Suprapubic skin (tissue), 4 donors: Measurements from ENCODE around the gene BTBD7. TPM values are rescaled to one million over a fixed set of nuclear protein-coding genes. Genes with fewer than 3 reads are reported as not detected.

Experiments
- DNase-seq, 2 donors: peaks; one replicate each; pipeline ENCODE4 v3.0.0-alpha.2; 2019; ENCODE audit warnings: low spot score in 2 of 2
- H3K27ac ChIP-seq: fragments of 200-600 bp; sonication (generic); one replicate; pipeline ENCODE4 v1.5.1; 2019
- H3K27me3 ChIP-seq: fragments of 200-600 bp; sonication (generic); one replicate; pipeline ENCODE4 v1.5.1; 2019
- H3K36me3 ChIP-seq: fragments of 200-600 bp; sonication (generic); one replicate; pipeline ENCODE4 v1.5.1; 2019
- H3K4me1 ChIP-seq: fragments of 200-600 bp; sonication (generic); one replicate; pipeline ENCODE4 v1.5.1; 2019
- H3K4me3 ChIP-seq: fragments of 200-600 bp; sonication (generic); one replicate; pipeline ENCODE4 v1.5.1; 2019; ENCODE audit warnings: mild to moderate bottlenecking
- H3K9me3 ChIP-seq: fragments of 200-600 bp; sonication (generic); one replicate; pipeline ENCODE4 v1.5.1; 2019
- EP300 ChIP-seq: sonication (generic); formaldehyde crosslinking; IDR thresholded peaks from one replicate; pipeline ENCODE4 v1.6.1; 2017; ENCODE audit warnings: antibody characterized with exemption
- POLR2A ChIP-seq, 2 donors: fragments of 450-650 bp; IDR thresholded peaks; one replicate each; pipeline ENCODE4 v1.6.1; 2017; ENCODE audit warnings: antibody characterized with exemption in 2 of 2, mild to moderate bottlenecking in 2 of 2, moderate library complexity in 2 of 2
- POLR2AphosphoS5 ChIP-seq, 3 donors: sonication (generic); formaldehyde crosslinking; IDR thresholded peaks; one replicate each; pipeline ENCODE4 v1.6.1; 2017; ENCODE audit warnings: antibody characterized with exemption in 3 of 3
- WGBS: methylation state at CpG from one replicate; pipeline ENCODE4 v1.1.5; 2018; 5-methylcytosine and 5-hydroxymethylcytosine counted together
- total RNA-seq, 4 donors: library from RNA; depleted of rRNA; stranded (reverse); fragments of >200 nt; gene quantifications; one replicate each; pipeline ENCODE4 v1.1.0, GENCODE V29; 2016
- TF ChIP-seq, protein P1 (sequence below), 2 donors: fragments of 200-600 bp in 1 of 2; fragments of 450-650 bp in 1 of 2; sonication (generic) in 1 of 2; IDR thresholded peaks; one replicate each; pipeline ENCODE4 v1.5.1; 2016 to 2019; ENCODE audit warnings: antibody characterized with exemption in 2 of 2, mild to moderate bottlenecking in 1 of 2, moderate library complexity in 1 of 2

BTBD7 gene
- total RNA-seq, 4 donors from 2014 or later: 18.8 to 27.0 (median 23.6) TPM

DNA sequence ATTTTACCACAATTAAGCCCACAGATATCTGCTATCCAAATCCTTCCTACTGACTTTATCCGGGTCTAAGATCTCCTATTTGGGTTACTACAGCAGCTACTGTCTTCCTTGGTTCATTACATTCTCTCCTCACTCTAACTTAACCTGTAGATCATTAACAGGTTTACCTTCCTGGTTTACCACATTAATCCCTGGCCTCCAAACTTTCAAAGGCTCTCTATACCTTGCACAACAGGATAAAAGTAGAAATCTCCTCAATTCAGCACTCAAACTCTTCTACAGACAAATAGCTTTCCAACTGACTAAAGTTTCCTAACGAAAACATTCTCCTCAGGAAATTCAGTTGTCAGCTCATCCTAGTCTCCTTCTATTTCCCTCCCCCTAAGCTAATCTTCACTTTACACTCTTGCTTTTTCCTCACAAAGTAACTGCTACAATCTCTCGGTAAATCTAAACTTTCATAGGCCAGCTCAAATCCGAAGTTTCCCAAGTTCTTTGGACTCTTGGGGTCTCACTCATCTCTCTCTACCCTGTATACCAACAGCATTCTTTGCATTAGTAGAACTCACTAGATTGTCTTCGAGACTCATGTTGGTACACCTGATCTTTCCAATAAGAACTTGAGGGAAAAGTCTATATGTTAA, 2.7 kb downstream of the BTBD7 start:
- no peaks in the 10 kb centered on the region for H3K36me3 ChIP-seq
- 80% methylated on average over 5 of the region's 5 CpGs for WGBS
- TF ChIP-seq, protein P1, sequence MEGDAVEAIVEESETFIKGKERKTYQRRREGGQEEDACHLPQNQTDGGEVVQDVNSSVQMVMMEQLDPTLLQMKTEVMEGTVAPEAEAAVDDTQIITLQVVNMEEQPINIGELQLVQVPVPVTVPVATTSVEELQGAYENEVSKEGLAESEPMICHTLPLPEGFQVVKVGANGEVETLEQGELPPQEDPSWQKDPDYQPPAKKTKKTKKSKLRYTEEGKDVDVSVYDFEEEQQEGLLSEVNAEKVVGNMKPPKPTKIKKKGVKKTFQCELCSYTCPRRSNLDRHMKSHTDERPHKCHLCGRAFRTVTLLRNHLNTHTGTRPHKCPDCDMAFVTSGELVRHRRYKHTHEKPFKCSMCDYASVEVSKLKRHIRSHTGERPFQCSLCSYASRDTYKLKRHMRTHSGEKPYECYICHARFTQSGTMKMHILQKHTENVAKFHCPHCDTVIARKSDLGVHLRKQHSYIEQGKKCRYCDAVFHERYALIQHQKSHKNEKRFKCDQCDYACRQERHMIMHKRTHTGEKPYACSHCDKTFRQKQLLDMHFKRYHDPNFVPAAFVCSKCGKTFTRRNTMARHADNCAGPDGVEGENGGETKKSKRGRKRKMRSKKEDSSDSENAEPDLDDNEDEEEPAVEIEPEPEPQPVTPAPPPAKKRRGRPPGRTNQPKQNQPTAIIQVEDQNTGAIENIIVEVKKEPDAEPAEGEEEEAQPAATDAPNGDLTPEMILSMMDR (IDR thresholded peaks at IDR 0.05): no peak
- TF ChIP-seq POLR2AphosphoS5 (IDR thresholded peaks at IDR 0.05) (no peak), EP300 (no peak), POLR2A (IDR thresholded peaks at IDR 0.05) (no peak)
- no peaks in the 10 kb centered on the region for H3K27me3 ChIP-seq
- H3K4me3 ChIP-seq: no peak overlapping the region
- H3K4me1 ChIP-seq: peaks cover 41% of the 10 kb centered on the region
- no peaks in the 10 kb centered on the region for H3K9me3 ChIP-seq
- H3K27ac ChIP-seq: no peak overlapping the region
- DNase-seq: no peak

DNA sequence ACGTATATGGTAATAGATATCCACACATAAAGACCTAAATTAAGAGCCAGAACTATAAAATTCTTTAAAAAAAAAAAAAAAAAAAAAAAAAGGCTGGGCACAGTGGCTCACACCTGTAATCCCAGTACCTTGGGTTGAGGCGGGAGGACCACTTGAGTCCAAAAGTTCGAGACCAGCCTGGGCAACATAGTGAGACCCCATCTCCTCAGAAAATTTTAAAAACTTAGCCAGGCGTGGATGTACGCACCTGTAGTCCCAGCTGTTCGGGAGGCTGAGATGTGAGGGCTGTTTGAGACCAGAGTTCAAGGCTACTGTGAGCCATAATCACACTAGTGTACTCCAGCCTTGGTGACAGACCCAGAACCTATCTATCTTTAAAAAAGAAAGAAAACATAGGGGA, 4.3 kb downstream of the BTBD7 start:
- no peak overlapping the region for H3K4me3 ChIP-seq
- no peaks in the 10 kb centered on the region for H3K27me3 ChIP-seq
- H3K9me3 ChIP-seq: no peaks in the 10 kb centered on the region
- H3K4me1 ChIP-seq: peaks cover 38% of the 10 kb centered on the region
- TF ChIP-seq POLR2A (IDR thresholded peaks at IDR 0.05): no peak
- TF ChIP-seq POLR2AphosphoS5 (IDR thresholded peaks at IDR 0.05): no peak
- no peak for TF ChIP-seq EP300
- TF ChIP-seq, protein P1 (IDR thresholded peaks at IDR 0.05): no peak
- H3K27ac ChIP-seq: no peak overlapping the region
- peaks cover 4% of the 10 kb centered on the region for H3K36me3 ChIP-seq
- WGBS: 100% methylated on average over 6 of the region's 6 CpGs
- no peak for DNase-seq

DNA sequence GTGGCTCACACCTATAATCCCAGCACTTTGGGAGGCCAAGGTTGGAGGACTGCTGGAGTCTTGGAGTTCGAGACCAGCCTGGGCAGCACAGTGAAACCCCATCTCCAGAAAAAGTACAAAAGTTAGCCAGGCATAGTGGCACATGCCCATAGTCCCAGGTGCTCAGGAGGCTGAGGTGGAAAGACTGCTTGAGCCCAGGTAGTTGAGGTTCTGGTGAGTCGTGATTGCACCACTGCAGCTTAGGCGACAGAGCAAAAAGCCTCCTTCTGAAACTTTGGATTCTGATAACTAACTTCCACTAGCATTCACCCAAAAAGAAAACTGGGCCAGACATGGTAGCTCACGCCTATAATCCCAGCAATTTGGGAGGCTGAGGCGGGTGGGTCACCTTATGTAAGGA, 6.6 kb downstream of the BTBD7 start:
- no peak for TF ChIP-seq EP300
- TF ChIP-seq POLR2AphosphoS5 (IDR thresholded peaks at IDR 0.05): no peak
- TF ChIP-seq, protein P1 (IDR thresholded peaks at IDR 0.05): no peak
- TF ChIP-seq POLR2A (IDR thresholded peaks at IDR 0.05): no peak
- Histone ChIP-seq H3K27me3 (no peaks in the 10 kb centered on the region), H3K4me1 (peaks cover 37% of the 10 kb centered on the region), H3K9me3 (no peaks in the 10 kb centered on the region), H3K27ac (no peak overlapping the region), H3K36me3 (peaks cover 4% of the 10 kb centered on the region), H3K4me3 (no peak overlapping the region)
- no peak for DNase-seq
- WGBS: 95% methylated on average over 5 of the region's 5 CpGs

DNA sequence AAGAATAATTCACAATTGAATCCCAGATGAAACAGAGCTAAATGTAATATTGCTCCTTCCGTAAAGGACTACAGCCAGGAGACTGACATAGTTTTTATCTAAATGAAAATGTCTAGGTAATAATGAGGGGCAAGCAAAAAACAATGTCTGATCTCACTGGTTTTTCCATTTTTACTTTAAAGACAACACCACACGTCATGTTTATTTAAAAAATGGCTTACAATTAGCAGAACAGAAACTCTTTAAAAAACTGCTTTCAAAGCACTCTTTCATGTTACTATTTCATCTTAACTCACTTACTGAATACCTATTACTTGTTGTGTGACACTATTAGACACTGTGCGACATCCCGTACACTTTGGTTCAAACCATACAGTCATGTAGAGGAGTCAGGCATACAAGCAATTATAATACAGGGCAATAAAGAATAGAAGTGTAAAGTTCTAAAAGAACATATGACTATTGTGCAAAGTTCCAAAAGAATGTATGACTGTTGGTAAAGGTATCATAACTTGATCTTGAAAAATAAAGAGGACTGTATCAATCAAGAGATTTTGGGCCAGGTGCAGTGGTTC, 9.1 kb downstream of the BTBD7 start:
- Histone ChIP-seq H3K4me1 (peaks cover 16% of the 10 kb centered on the region), H3K27me3 (no peaks in the 10 kb centered on the region), H3K27ac (no peak overlapping the region), H3K36me3 (peaks cover 4% of the 10 kb centered on the region), H3K4me3 (no peak overlapping the region), H3K9me3 (no peaks in the 10 kb centered on the region)
- no peak for DNase-seq
- WGBS: 94% methylated on average over 4 of the region's 4 CpGs
- TF ChIP-seq POLR2A (IDR thresholded peaks at IDR 0.05): no peak
- TF ChIP-seq, protein P1 (IDR thresholded peaks at IDR 0.05): no peak
- no peak for TF ChIP-seq POLR2AphosphoS5 (IDR thresholded peaks at IDR 0.05)
- TF ChIP-seq EP300: no peak

DNA sequence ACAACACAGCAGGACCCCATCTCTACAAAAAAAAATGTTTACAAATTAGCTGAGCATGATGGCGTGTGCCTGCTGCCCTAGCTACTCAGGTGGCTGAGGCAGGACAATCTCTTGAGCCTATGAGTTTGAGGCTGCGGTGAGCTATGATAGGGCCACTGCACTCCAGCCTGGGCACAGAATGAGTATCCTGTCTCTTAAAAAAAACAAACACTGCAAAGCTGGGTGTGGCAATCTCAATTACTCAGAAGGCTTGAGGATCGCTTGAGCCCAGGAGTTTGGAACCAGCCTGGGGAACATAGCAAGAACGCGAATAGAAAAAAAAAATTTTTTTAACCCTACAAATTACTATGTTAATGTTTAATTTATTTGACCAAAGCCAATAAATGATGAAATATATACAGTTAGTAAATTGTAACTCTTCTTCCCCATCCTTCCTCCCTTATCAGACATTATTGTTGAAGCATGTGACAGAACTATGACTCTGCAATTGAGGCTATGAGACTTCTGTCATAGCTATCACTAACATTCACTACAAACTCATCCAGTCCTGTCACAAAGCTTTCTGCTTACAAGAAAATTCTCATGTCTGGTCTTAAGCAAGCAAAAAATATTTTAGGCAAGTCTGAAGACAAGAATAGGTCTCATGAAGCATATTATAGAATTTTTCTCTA, 9.8 kb downstream of the BTBD7 start:
- DNase-seq: no peak
- Histone ChIP-seq H3K27ac (no peak overlapping the region), H3K27me3 (no peaks in the 10 kb centered on the region), H3K9me3 (no peaks in the 10 kb centered on the region), H3K36me3 (peaks cover 4% of the 10 kb centered on the region), H3K4me1 (peaks cover 16% of the 10 kb centered on the region), H3K4me3 (no peak overlapping the region)
- WGBS: 87% methylated on average over 5 of the region's 5 CpGs
- TF ChIP-seq EP300 (no peak), POLR2A (IDR thresholded peaks at IDR 0.05) (no peak), POLR2AphosphoS5 (IDR thresholded peaks at IDR 0.05) (no peak)
- TF ChIP-seq, protein P1 (IDR thresholded peaks at IDR 0.05): no peak
